Psoas muscle (tissue), 8 donors: Measurements from ENCODE around the gene DCUN1D4. TPM values are rescaled to one million over a fixed set of nuclear protein-coding genes. Genes with fewer than 3 reads are reported as not detected.

Experiments
- ATAC-seq, 4 donors: fragments of 200-7000 bp; cut with Tn5 transposase; one replicate each; pipeline ENCODE4 v1.9.1; 2020; ENCODE audit warnings: moderate library complexity in 3 of 4, mild to moderate bottlenecking in 2 of 4
- DNase-seq, 2 donors: peaks; one replicate each; pipeline ENCODE4 v3.0.0-alpha.2; 2020
- H3K27ac ChIP-seq: fragments of 200-600 bp; one replicate; pipeline ENCODE4 v1.8.0; 2022
- H3K27me3 ChIP-seq, 3 donors: fragments of 200-600 bp in 1 of 3; one replicate each; pipeline versions ENCODE4 v1.6.1 to v1.8.0; 2013 to 2022; ENCODE audit warnings: low read length in 2 of 3, mild to moderate bottlenecking in 2 of 3, moderate library complexity in 1 of 3; ENCODE audit not compliant: insufficient read depth in 3 of 3
- H3K36me3 ChIP-seq, 2 donors: fragments of 200-600 bp in 1 of 2; one replicate each; pipeline versions ENCODE4 v1.6.1 to v1.8.0; 2013 to 2022; ENCODE audit warnings: low read depth in 1 of 2, mild to moderate bottlenecking in 1 of 2, moderate library complexity in 1 of 2; ENCODE audit not compliant: insufficient read depth in 1 of 2
- H3K4me1 ChIP-seq: fragments of 200-600 bp; one replicate; pipeline ENCODE4 v1.8.0; 2022
- H3K4me3 ChIP-seq: fragments of 200-600 bp; one replicate; pipeline ENCODE4 v1.8.0; 2022; ENCODE audit warnings: mild to moderate bottlenecking
- H3K9me3 ChIP-seq: fragments of 200-600 bp; one replicate; pipeline ENCODE4 v1.8.0; 2022
- WGBS, 3 donors: extraction: QIAGEN DNeasy Blood & Tissue Kit; methylation state at CpG; one replicate each; pipeline versions ENCODE4 v1.1.6 to v1.1.7; 2013; 5-methylcytosine and 5-hydroxymethylcytosine counted together
- intact Hi-C, 2 donors: fragments of 100-400 bp; cut with DNase I; formaldehyde crosslinking; loops; one replicate each; pipeline versions ENCODE4 v1.11.0 to v1.14.2; 2022
- polyA plus RNA-seq, 3 donors: library from polyadenylated mRNA; stranded (reverse); fragments of 200-250 nt; gene quantifications; one replicate each; pipeline ENCODE4 v1.2.3, GENCODE V29; 2013
- total RNA-seq, 4 donors: library from RNA; stranded (reverse); fragmentation: NEBNext Ultra II Directional in 2 of 4; extraction: Animal tissue kit (Norgen Biotek cat#: 25700) in 2 of 4; gene quantifications; one replicate each; pipeline versions ENCODE4 v1.2.1 to v1.2.4, GENCODE V29; 2021 to 2023
- TF ChIP-seq, protein P1 (sequence below): fragments of 200-600 bp; IDR thresholded peaks from one replicate; pipeline ENCODE4 v1.8.0; 2022; ENCODE audit warnings: antibody characterized with exemption
- donor health status: healthy with polysubstance abuse.
- donor health status: DM: no; HTN: no; CAD: no; lungs with moderate emphysema.
- donor health status: Bipolar disorder and iron deficiency.
- donor health status: healthy.
- donor health status: DM: yes; HTN: yes; CAD: no.
- donor health status: DM: no; HTN: no; CAD: no.
- donor health status: DM: no; HTN: no; CAD: no.
- donor health status: DM: yes; HTN: yes; CAD: no.

Gene DCUN1D4
- total and polyA plus RNA-seq, 7 donors: 13.5 to 43.1 (median 26.0) TPM

DNA sequence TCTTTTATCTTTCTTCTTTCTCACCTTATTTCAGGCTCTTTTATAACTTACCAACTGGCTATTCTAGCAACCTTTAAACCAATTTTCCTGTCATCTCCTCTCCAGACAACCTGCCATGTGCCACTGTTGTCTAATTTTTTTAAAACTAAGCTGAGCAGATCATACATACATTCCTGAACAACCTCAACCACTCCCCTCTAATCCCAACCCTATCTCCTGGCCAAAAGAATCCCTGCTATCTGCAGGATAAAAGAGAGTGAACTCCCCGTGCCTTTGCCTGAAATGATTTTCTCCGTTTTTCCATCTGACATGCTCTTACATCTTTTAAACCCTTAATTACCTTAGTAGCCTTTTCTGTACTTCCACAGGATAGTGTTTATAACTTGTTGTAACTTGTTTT, 35.5 kb downstream of the DCUN1D4 start:
- no peaks in the 10 kb centered on the region for H3K9me3 ChIP-seq
- peaks cover 0 to 98% of the 10 kb centered on the region in 2 donors for H3K36me3 ChIP-seq
- intact Hi-C loops: no loop called here

DNA sequence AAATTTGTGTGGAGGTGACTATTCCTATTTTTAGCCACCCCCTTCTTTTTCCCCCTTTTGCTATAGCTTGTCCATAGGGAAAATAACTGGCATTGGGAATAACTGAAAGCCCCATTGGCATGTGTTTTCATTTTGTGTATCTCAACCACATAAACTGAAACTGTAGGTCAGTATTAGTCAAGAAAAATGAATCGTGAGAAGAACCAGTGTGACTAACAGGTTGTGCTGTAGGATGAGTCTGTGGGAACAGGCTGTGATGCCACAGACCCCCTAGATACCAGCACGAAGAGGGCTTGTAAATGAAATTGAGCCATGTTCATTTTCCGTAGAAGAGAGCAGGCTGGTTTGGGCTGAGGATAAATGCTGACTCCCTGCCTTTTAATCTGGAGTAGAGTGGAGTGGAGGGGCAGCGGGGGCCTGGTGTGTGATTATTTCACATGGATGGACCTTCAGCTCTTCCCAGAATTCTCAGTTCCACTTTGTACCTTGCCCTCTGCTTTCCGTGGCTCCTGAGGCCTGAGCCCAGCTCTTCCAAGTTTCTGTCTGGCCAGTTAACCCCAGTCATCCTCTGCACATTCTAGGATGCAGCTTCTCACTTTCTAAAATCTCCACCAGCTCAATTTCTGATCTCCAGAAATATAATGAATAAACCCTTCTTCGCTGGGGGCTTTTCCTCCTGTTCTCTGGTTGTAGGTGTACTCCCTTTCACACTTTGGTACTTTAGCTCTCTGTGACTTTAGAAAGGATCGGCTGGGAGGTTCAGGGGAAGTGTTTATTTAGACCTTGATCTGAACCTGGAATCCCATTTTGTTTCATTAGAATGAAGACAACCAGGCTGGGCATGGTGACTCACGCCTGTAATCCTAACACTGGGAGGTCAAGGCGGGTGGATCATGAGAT, 37.3 kb downstream of the DCUN1D4 start:
- Histone ChIP-seq H3K4me3 (no peak overlapping the region), H3K9me3 (no peaks in the 10 kb centered on the region), H3K27ac (no peak overlapping the region), H3K36me3 (peaks cover 2 to 82% of the 10 kb centered on the region in 2 donors), H3K27me3 (no peaks in the 10 kb centered on the region), H3K4me1 (no peaks in the 10 kb centered on the region)
- DNase-seq: no peak
- WGBS, 3 donors: 95 to 98% (median 96%) methylated on average over 9 of the region's 9 CpGs
- intact Hi-C loops: no loop called here
- TF ChIP-seq, protein P1, sequence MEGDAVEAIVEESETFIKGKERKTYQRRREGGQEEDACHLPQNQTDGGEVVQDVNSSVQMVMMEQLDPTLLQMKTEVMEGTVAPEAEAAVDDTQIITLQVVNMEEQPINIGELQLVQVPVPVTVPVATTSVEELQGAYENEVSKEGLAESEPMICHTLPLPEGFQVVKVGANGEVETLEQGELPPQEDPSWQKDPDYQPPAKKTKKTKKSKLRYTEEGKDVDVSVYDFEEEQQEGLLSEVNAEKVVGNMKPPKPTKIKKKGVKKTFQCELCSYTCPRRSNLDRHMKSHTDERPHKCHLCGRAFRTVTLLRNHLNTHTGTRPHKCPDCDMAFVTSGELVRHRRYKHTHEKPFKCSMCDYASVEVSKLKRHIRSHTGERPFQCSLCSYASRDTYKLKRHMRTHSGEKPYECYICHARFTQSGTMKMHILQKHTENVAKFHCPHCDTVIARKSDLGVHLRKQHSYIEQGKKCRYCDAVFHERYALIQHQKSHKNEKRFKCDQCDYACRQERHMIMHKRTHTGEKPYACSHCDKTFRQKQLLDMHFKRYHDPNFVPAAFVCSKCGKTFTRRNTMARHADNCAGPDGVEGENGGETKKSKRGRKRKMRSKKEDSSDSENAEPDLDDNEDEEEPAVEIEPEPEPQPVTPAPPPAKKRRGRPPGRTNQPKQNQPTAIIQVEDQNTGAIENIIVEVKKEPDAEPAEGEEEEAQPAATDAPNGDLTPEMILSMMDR: no peak
- no peak for ATAC-seq

More for the DNA sequence above, 35.5 kb downstream of the DCUN1D4 start:
- ATAC-seq: no peak
- Histone ChIP-seq H3K4me3 (no peak overlapping the region), H3K27me3 (no peaks in the 10 kb centered on the region), H3K27ac (no peak overlapping the region), H3K4me1 (peaks cover 3% of the 10 kb centered on the region)
- TF ChIP-seq, protein P1: no peak
- WGBS, 3 donors: 92 to 95% (median 93%) methylated on average over 2 of the region's 2 CpGs
- DNase-seq: no peak

DNA sequence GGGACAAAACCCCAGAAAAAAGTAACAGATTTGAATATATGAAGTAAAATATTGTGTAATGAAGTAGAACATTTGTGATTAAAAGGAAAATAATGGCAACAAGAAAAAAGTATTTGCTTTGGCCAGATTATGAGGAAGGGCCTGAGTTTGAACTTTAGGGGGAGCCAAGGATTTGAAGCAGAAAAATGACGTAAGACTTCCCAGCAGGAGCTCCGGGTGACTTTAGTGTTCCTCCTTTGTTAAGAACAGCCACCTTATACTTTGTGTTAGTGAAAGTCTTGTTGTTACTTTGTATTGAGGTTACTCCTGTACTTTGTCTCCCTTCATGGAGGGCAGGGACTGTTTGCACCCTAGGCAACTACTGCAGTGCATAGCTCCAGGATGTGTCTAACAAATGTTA, 41.1 kb downstream of the DCUN1D4 start:
- H3K9me3 ChIP-seq: no peaks in the 10 kb centered on the region
- intact Hi-C loops: no loop called here
- TF ChIP-seq, protein P1: no peak
- H3K27me3 ChIP-seq: no peaks in the 10 kb centered on the region
- peaks cover 2 to 74% of the 10 kb centered on the region in 2 donors for H3K36me3 ChIP-seq
- no peak overlapping the region for H3K27ac ChIP-seq
- H3K4me1 ChIP-seq: no peaks in the 10 kb centered on the region
- 65 to 68% (median 68%) methylated on average over 2 of the region's 2 CpGs for WGBS, 3 donors
- DNase-seq (no peak), ATAC-seq (no peak)
- no peak overlapping the region for H3K4me3 ChIP-seq

DNA sequence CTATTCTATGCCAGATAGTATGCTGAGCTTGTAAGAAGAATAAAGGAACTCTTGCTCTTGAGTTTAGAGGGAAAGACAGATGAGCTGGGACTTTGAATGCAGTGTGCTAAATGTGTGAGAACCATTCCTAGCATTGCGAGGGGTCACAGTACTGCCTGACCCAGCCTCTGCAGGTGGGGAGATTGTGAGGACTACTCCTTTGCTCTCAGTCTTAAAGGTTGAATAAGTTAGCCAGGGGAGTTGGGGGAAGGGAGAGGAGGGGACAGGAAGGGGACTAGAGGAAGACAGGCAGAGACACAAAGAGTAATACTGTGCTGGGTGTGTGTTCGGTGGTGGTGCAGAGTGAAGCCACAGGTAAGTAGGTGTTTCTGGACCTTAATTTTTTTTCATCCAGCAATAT, 41.7 kb downstream of the DCUN1D4 start:
- DNase-seq: no peak
- ATAC-seq: no peak
- TF ChIP-seq, protein P1: no peak
- Histone ChIP-seq H3K4me3 (no peak overlapping the region), H3K9me3 (no peaks in the 10 kb centered on the region), H3K27me3 (no peaks in the 10 kb centered on the region), H3K4me1 (no peaks in the 10 kb centered on the region), H3K36me3 (peaks cover 2 to 74% of the 10 kb centered on the region in 2 donors), H3K27ac (no peak overlapping the region)
- intact Hi-C loops: no loop called here
- 95 to 100% (median 97%) methylated on average over 2 of the region's 2 CpGs for WGBS, 3 donors
